ENCODE measurements around the gene MEOX1.

MEOX1 gene

GRCh38 chr17:43625606-43626005, 36.1 kb downstream of the MEOX1 start:
- no peak for TF ChIP-seq CTCF (conservative IDR thresholded peaks at IDR 0.05)
- H3K27ac ChIP-seq, result no peak overlapping the region

- TF ChIP-seq CTCF (conservative IDR thresholded peaks at IDR 0.05), result no peak
- peak overlapping the region; percentile 48 for H3K27ac ChIP-seq
Observed at GRCh38 chr17:43620581-43620980, 41.1 kb downstream of the MEOX1 start.

- TF ChIP-seq CTCF (conservative IDR thresholded peaks at IDR 0.05), result no peak
- H3K27ac ChIP-seq, result peak overlapping the region; percentile 48
Observed at GRCh38 chr17:43620147-43620546, 41.6 kb downstream of the MEOX1 start.

GRCh38 chr17:43619705-43620104, 42.0 kb downstream of the MEOX1 start:
- no peak overlapping the region for H3K27ac ChIP-seq
- TF ChIP-seq CTCF (conservative IDR thresholded peaks at IDR 0.05), result no peak

GRCh38 chr17:43618276-43618675, 43.4 kb downstream of the MEOX1 start:
- no peak for TF ChIP-seq CTCF (conservative IDR thresholded peaks at IDR 0.05)
- no peak overlapping the region for H3K27ac ChIP-seq

GRCh38 chr17:43616852-43617251, 44.9 kb downstream of the MEOX1 start:
- no peak overlapping the region for H3K27ac ChIP-seq
- TF ChIP-seq CTCF (conservative IDR thresholded peaks at IDR 0.05), result no peak

- no peak for TF ChIP-seq CTCF (conservative IDR thresholded peaks at IDR 0.05)
- no peak overlapping the region for H3K27ac ChIP-seq
Observed at GRCh38 chr17:43616421-43616820, 45.3 kb downstream of the MEOX1 start.

- H3K27ac ChIP-seq, result no peak overlapping the region
- no peak for TF ChIP-seq CTCF (conservative IDR thresholded peaks at IDR 0.05)
Observed at GRCh38 chr17:43616029-43616351, 45.7 kb downstream of the MEOX1 start.

Data from VCaP (cell line).